Hair follicular keratinocyte (primary cell): ENCODE measurements around the gene EPG5. TPM values are rescaled to one million over a fixed set of nuclear protein-coding genes. Genes with fewer than 3 reads are reported as not detected.

Experiments
- total RNA-seq: library from RNA; depleted of rRNA; stranded (reverse); fragments of >200 nt; gene quantifications from 2 replicates; pipeline ENCODE4 v1.2.3, GENCODE V29; 2015

The EPG5 gene
- 7.9 and 21.9 TPM in 2 replicates for total RNA-seq

GRCh38 chr18:45967007-45967706 is at the start of gene EPG5:
EPG5 (minus strand) TSS chr18:45967329; CDS start chr18:45967239, 90 bp downstream.

GRCh38 chr18:45825258-45826044 is 141.7 kb downstream of the EPG5 start, which contains the start of gene SIGLEC15:
SIGLEC15 (plus strand) TSS chr18:45825675; CDS start chr18:45825729, 54 bp downstream.

Other genes starting within 250 kb of the EPG5 start
- not detected in 2 replicates for gene SLC14A1, start 243.1 kb downstream of the EPG5 start, total RNA-seq
- gene SIGLEC15, start 141.7 kb downstream of the EPG5 start, total RNA-seq: 0.15 and 0.62 TPM in 2 replicates
- 21.1 and 22.7 TPM in 2 replicates for gene PSTPIP2, start 104.9 kb upstream of the EPG5 start, total RNA-seq
- gene ATP5F1A, start 131.0 kb upstream of the EPG5 start, total RNA-seq: 552 and 703 TPM in 2 replicates
- 66.7 and 92.2 TPM in 2 replicates for gene HAUS1, start 137.1 kb upstream of the EPG5 start, total RNA-seq